CD4-positive, alpha-beta T cell (primary cell): ENCODE results near the gene TAP2. TPM values are rescaled to one million over a fixed set of nuclear protein-coding genes. Genes with fewer than 3 reads are reported as not detected.

ENCODE experiments used
- ATAC-seq: fragments of 200-7000 bp; cut with Tn5 transposase; one replicate; pipeline ENCODE4 v1.10.0; 2022; ENCODE audit warnings: mild to moderate bottlenecking; ENCODE audit not compliant: poor library complexity
- CTCF ChIA-PET: fragments of 350-600 bp; sonication (Branson Sonifier 250); formaldehyde crosslinking; loops from one replicate; lab custom pipeline; 2021; ENCODE audit warnings: antibody characterized with exemption, inconsistent platforms; lab: Charles Lee
- POLR2A ChIA-PET: fragments of 350-600 bp; sonication (Branson Sonifier 250); formaldehyde crosslinking; loops from one replicate; lab custom pipeline; 2021; ENCODE audit warnings: antibody characterized with exemption, inconsistent platforms; lab: Charles Lee
- DNase-seq, 14 experiments: peaks; one replicate each; pipeline ENCODE4 v3.0.0-alpha.2; 2013 to 2020; ENCODE audit warnings: mixed read lengths in 2 of 14
- H3K27ac ChIP-seq, 2 donors: one replicate each; pipeline versions ENCODE4 v1.5.1 to v1.7.0; 2013; ENCODE audit warnings: low read length in 2 of 2, low read depth in 1 of 2, mild to moderate bottlenecking in 1 of 2
- H3K27me3 ChIP-seq, 2 experiments: 1 replicate in 1 of 2; 2 replicates in 1 of 2; pipeline versions ENCODE4 v1.6.1 to v1.7.0; 2013; ENCODE audit warnings: low read length in 2 of 2, control low read depth in 1 of 2, mild to moderate bottlenecking in 1 of 2, moderate library complexity in 1 of 2; ENCODE audit not compliant: insufficient read depth in 2 of 2, control insufficient read depth in 1 of 2
- H3K36me3 ChIP-seq: one replicate; pipeline ENCODE4 v1.6.1; 2013; ENCODE audit warnings: low read length, control low read depth; ENCODE audit not compliant: insufficient read depth
- H3K4me1 ChIP-seq: one replicate; pipeline ENCODE4 v1.6.1; 2013; ENCODE audit warnings: low read length, control low read depth; ENCODE audit not compliant: insufficient read depth
- H3K4me3 ChIP-seq: one replicate; pipeline ENCODE4 v1.5.1; 2013; ENCODE audit warnings: mild to moderate bottlenecking, low read length, moderate library complexity
- H3K9me3 ChIP-seq, 2 experiments: 1 replicate in 1 of 2; 2 replicates in 1 of 2; pipeline versions ENCODE4 v1.6.1 to v1.7.0; 2013; ENCODE audit warnings: low read length in 2 of 2, mild to moderate bottlenecking in 2 of 2, control low read depth in 1 of 2, moderate library complexity in 1 of 2; ENCODE audit not compliant: control insufficient read depth in 1 of 2, insufficient read depth in 1 of 2
- H3K27ac Mint-ChIP-seq: one replicate; pipeline ENCODE4 v1.8.0; 2020; ENCODE audit warnings: mixed read lengths
- H3K27me3 Mint-ChIP-seq: one replicate; pipeline ENCODE4 v1.8.0; 2021; ENCODE audit warnings: mixed read lengths
- H3K36me3 Mint-ChIP-seq: one replicate; pipeline ENCODE4 v1.8.0; 2021; ENCODE audit warnings: low read depth, mixed read lengths
- H3K4me1 Mint-ChIP-seq: one replicate; pipeline ENCODE4 v1.8.0; 2021; ENCODE audit warnings: low read depth, mixed read lengths
- H3K4me3 Mint-ChIP-seq: one replicate; pipeline ENCODE4 v1.8.0; 2020; ENCODE audit warnings: mild to moderate bottlenecking, mixed read lengths
- H3K9me3 Mint-ChIP-seq: one replicate; pipeline ENCODE4 v1.8.0; 2020; ENCODE audit warnings: mixed read lengths
- intact Hi-C, 2 experiments: fragments of 100-400 bp; cut with DNase I in 1 of 2; cut with micrococcal nuclease in 1 of 2; formaldehyde crosslinking; loops; one replicate each; pipeline versions ENCODE4 v1.15.1 to v1.9.0; 2023 to 2025; cut with DNase I, micrococcal nuclease
- polyA plus RNA-seq, 2 donors: library from polyadenylated mRNA; unstranded; fragments of 120-200 nt; gene quantifications; one replicate each; pipeline ENCODE4 v1.2.1, GENCODE V29; 2013
- total RNA-seq, 174 experiments: library from RNA in 2 of 174; stranded (reverse) in 2 of 174; gene quantifications; one replicate each; pipeline ENCODE4 v1.2.3 and lab custom pipeline; 2021 to 2026
- TF ChIP-seq, protein P1 (sequence below): fragments of 200-600 bp; IDR thresholded peaks from one replicate; pipeline ENCODE4 v1.8.0; 2022; ENCODE audit warnings: antibody characterized with exemption, mild to moderate bottlenecking

TAP2 gene
- 100 to 1,000 TPM; 165 to 171 TPM for total RNA-seq
- polyA plus RNA-seq (2013, experiment 1 of 2): 94.2 TPM
- polyA plus RNA-seq (2013, experiment 2 of 2): 90.6 TPM
- total RNA-seq (lab: John Stamatoyannopoulos, UW): 64.5 to 239 (median 107) reads per million in 172 experiments

DNA sequence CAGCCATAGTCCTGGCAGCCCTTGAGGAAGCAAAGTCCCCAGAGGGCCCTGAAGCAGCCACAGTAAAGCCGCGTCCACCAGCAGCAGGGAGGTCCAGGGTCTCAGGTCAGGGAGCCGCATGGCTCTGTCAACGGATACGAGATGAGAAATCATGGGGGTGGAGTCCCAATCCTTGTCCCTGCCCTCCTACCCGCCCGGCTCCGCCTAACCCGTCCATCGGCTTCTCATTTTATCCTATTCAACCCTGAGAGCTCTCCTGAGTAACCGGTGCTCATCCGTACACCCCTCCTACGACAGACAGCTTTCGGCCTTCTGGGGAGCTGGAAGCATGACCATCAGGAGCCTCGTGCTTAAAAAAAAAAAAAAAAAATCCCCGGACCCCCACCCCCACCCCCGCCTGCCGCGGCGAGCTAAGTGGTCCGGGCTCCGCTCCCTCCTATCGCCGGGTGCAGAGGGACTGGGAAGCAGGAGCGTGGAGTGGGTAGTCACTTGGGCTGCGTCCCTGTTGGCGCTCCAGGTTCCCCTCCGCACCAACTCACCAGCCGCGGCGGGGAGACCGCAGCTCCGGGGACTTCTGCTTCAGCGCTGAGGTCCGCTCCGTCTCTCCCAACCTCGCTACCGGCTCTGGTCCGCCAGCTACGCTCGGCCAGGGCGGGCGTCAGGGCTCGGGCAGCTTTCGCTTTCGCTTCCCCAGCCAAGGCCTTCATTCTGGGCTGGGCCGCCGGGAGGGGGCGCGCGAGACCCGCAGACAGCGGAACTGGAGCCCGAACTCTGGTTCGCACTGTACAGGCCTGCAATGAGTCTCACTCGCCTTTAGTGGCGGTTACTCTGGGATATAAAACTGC is at the start of gene TAP2:
Gene TAP2, minus strand, starts transcription at position 626 of the 845 bp plus-strand sequence. Its CDS starts 506 bp downstream, at position 120.
- Mint-ChIP-seq H3K4me3 (peak within 1 kb of the TSS; percentile 97), H3K27me3 (no peaks in the 10 kb centered on the region), H3K36me3 (peaks cover 87% of the 10 kb centered on the region), H3K9me3 (no peaks in the 10 kb centered on the region), H3K27ac (peak within 1 kb of the TSS; percentile 99), H3K4me1 (peaks cover 94% of the 10 kb centered on the region)
- intact Hi-C loops: loop anchor here (1.0 to 2.0 kb wide), 3 partner anchors 16 to 134 kb away; partner anchors contain the start of gene PSMB9 (in 2 of the 2)
- CTCF ChIA-PET: interaction anchor here (0.6 to 6.8 kb wide), 35 partner anchors 9 to 425 kb away, joined by 3 to 288 read pairs (median 6); partner anchors contain the start of genes BRD2, HLA-DMA, HLA-DMB and PSMB9
- H3K9me3 ChIP-seq: no peaks in the 10 kb centered on the region
- ATAC-seq (peak; percentile 86), DNase-seq (peak; percentile 93 to 99 (median 98))
- H3K36me3 ChIP-seq: peaks cover 64% of the 10 kb centered on the region
- peak within 1 kb of the TSS; percentile 77 for H3K4me3 ChIP-seq
- POLR2A ChIA-PET: interaction anchor here (0.6 to 11.2 kb wide), 19 partner anchors 9 to 866 kb away, joined by 3 to 901 read pairs (median 6); partner anchors contain the start of genes ATF6B, BRD2, DXO and HLA-DMA
- H3K4me1 ChIP-seq: peaks cover 67% of the 10 kb centered on the region
- H3K27ac ChIP-seq: peak within 1 kb of the TSS; percentile 76 to 87
- no peaks in the 10 kb centered on the region for H3K27me3 ChIP-seq
- TF ChIP-seq, protein P1, sequence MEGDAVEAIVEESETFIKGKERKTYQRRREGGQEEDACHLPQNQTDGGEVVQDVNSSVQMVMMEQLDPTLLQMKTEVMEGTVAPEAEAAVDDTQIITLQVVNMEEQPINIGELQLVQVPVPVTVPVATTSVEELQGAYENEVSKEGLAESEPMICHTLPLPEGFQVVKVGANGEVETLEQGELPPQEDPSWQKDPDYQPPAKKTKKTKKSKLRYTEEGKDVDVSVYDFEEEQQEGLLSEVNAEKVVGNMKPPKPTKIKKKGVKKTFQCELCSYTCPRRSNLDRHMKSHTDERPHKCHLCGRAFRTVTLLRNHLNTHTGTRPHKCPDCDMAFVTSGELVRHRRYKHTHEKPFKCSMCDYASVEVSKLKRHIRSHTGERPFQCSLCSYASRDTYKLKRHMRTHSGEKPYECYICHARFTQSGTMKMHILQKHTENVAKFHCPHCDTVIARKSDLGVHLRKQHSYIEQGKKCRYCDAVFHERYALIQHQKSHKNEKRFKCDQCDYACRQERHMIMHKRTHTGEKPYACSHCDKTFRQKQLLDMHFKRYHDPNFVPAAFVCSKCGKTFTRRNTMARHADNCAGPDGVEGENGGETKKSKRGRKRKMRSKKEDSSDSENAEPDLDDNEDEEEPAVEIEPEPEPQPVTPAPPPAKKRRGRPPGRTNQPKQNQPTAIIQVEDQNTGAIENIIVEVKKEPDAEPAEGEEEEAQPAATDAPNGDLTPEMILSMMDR: peak; percentile 93

DNA sequence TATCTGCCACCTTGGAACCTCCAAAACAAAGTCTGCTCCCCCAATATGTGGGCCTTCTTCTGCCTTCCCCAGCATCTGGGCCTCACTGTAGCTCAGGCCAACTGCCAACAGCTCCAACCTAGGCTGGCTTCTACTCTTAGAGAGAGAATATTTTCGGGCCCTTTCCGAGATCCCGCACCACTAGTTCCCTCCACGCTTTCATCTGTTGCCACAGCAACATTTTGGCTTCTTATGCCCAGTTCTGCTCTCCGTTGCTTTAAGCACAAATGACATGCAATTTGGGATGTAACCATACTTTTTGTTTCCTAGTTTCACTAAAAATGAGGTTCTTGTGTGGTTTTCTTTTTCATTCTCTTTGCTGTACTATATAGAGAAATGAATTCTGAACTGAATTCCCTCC is 49.1 kb upstream of the TAP2 start:
- no peak for DNase-seq
- no peaks in the 10 kb centered on the region for H3K36me3 ChIP-seq
- POLR2A ChIA-PET: no interaction called here
- Mint-ChIP-seq H3K27ac (no peak overlapping the region), H3K9me3 (no peaks in the 10 kb centered on the region), H3K27me3 (no peaks in the 10 kb centered on the region), H3K4me1 (no peaks in the 10 kb centered on the region), H3K4me3 (no peak overlapping the region), H3K36me3 (no peaks in the 10 kb centered on the region)
- H3K27ac ChIP-seq: no peak overlapping the region
- intact Hi-C loops: loop anchor here in 1 of 2 experiments (2.0 to 5.0 kb wide), 2 partner anchors 45 to 195 kb away; no protein-coding TSS in a partner anchor
- H3K4me3 ChIP-seq: no peak overlapping the region
- H3K4me1 ChIP-seq: no peaks in the 10 kb centered on the region
- ATAC-seq: no peak
- TF ChIP-seq, protein P1: no peak
- no peaks in the 10 kb centered on the region for H3K27me3 ChIP-seq
- no peaks in the 10 kb centered on the region for H3K9me3 ChIP-seq
- CTCF ChIA-PET: no interaction called here

DNA sequence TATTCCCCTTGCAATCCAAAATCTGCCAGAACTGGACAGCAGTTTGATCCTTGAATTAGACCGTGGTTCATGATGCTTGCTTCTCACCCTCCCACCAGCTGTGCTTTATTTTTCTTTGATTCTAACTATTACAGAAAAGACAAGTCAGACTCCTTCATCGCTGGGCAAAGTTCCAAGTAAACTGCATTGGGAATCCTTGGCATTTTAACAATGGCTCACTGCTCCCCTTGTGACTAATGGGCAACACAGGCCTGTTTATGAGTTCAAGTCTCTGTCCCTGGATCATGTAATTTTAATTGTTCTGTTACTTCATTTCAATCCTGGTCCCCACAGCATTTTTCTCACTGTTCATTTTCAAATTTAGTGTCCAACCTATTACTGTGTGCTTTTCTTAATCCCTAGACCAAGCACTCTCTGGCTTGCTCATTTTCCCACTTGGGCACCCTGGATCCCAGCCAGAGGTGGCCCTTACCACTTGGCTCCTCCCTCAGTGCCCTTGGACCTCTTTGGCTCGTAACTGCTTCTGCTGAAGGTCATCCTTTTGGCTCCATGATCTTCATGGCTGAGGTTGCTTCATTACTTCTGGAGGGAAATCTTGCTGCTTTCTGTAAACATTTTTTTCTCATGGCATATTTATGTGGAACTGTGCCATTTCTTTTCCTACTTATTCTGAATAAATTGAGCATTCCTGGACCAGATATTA is 48.3 kb upstream of the TAP2 start:
- H3K27ac ChIP-seq: no peak overlapping the region
- CTCF ChIA-PET: interaction anchor here (0.9 to 2.1 kb wide), 6 partner anchors 8 to 98 kb away, joined by 3 to 16 read pairs (median 8); partner anchors contain the start of gene HLA-DMA
- TF ChIP-seq, protein P1: no peak
- Mint-ChIP-seq H3K27me3 (no peaks in the 10 kb centered on the region), H3K9me3 (no peaks in the 10 kb centered on the region), H3K4me3 (no peak overlapping the region), H3K4me1 (no peaks in the 10 kb centered on the region), H3K36me3 (no peaks in the 10 kb centered on the region), H3K27ac (no peak overlapping the region)
- H3K4me3 ChIP-seq: no peak overlapping the region
- no peaks in the 10 kb centered on the region for H3K36me3 ChIP-seq
- no peaks in the 10 kb centered on the region for H3K9me3 ChIP-seq
- ATAC-seq (no peak), DNase-seq (no peak)
- POLR2A ChIA-PET: interaction anchor here (1.2 to 2.3 kb wide), 5 partner anchors 67 to 97 kb away, joined by 3 to 15 read pairs (median 6); partner anchors contain the start of gene BRD2
- intact Hi-C loops: loop anchor here in 1 of 2 experiments (1.0 to 5.0 kb wide), 4 partner anchors 46 to 195 kb away; no protein-coding TSS in a partner anchor
- no peaks in the 10 kb centered on the region for H3K4me1 ChIP-seq
- no peaks in the 10 kb centered on the region for H3K27me3 ChIP-seq
